ENCODE results near the gene CAB39L. TPM values are rescaled to one million over a fixed set of nuclear protein-coding genes. Genes with fewer than 3 reads are reported as not detected.

The CAB39L gene
- total and polyA plus RNA-seq, 2 of the 4 experiments (the other 2 are of a cell fraction) = 8.5 to 16.7 TPM

- no peak overlapping the region for H4K5ac ChIP-seq (ENCODE audit: low read depth, low read length)
- no peaks in the 10 kb centered on the region for H3K4me1 ChIP-seq (ENCODE audit: control insufficient read depth, insufficient read depth, low read length)
- H2BK5ac ChIP-seq (ENCODE audit: low read depth, low read length, poor library complexity, severe bottlenecking) = no peak overlapping the region
- H3K79me1 ChIP-seq (ENCODE audit: low read depth in 1 of 2, low read length in 2 of 2) = peaks cover 0 to 11% of the 10 kb centered on the region in 2 experiments; a peak in 2 of 4 replicates
- H3K9ac ChIP-seq (ENCODE audit: low read depth, low read length) = no peak overlapping the region
- peaks cover 25% of the 10 kb centered on the region for H3K36me3 ChIP-seq (ENCODE audit: control insufficient read depth, insufficient read depth, low read length)
- H3K4ac ChIP-seq (ENCODE audit: low read depth, low read length) = peak overlapping the region; percentile 17; the same call in 1 of the 2 replicates
- H3K56ac ChIP-seq (ENCODE audit: extremely low read depth, insufficient read depth, low read length) = no peak overlapping the region
- peak overlapping the region; percentile 4; the same call in 1 of the 2 replicates for H3K27ac ChIP-seq (ENCODE audit: insufficient read depth, low read length)
- H3K9me3 ChIP-seq (ENCODE audit: control insufficient read depth, insufficient read depth, low read length) = peaks cover 14% of the 10 kb centered on the region
- no CpG with 5 or more reads among the region's 4 CpGs for WGBS, 2 experiments (ENCODE audit: extremely low coverage in 2 of 2, insufficient read length in 1 of 2)
- ATAC-seq (ENCODE audit: low read depth) = peak; percentile 89
- H3K27me3 ChIP-seq (ENCODE audit: control insufficient read depth, insufficient read depth, low read length) = no peaks in the 10 kb centered on the region
- no peak overlapping the region for H3K23ac ChIP-seq (ENCODE audit: low read depth, low read length)
- peak overlapping the region in 1 of 2 experiments; percentile 17; a peak in 1 of 4 replicates for H4K8ac ChIP-seq (ENCODE audit: low read depth in 2 of 2, low read length in 2 of 2)
- no peak overlapping the region for H2AFZ ChIP-seq (replicated peaks; ENCODE audit: low read length, poor library complexity)
- no peak overlapping the region for H2AK9ac ChIP-seq (replicated peaks; ENCODE audit: low read depth, low read length, poor library complexity)
- H3K4me2 ChIP-seq (ENCODE audit: low read depth, low read length) = no peak overlapping the region
- H2BK120ac ChIP-seq (ENCODE audit: low read depth, low read length) = no peak overlapping the region
- TF ChIP-seq POLR2A (IDR thresholded peaks at IDR 0.05; ENCODE audit: low read depth, low read length) (no peak), MAFK (IDR thresholded peaks at IDR 0.05; ENCODE audit: low read depth, low read length) (no peak), CEBPB (IDR thresholded peaks at IDR 0.05; ENCODE audit: low read depth, low read length) (peak; percentile 56)
- H4K91ac ChIP-seq (ENCODE audit: insufficient read depth, low read depth, low read length) = no peak overlapping the region
- H2BK15ac ChIP-seq (ENCODE audit: low read depth, low read length) = no peak overlapping the region
- no peak overlapping the region for H3K14ac ChIP-seq (replicated peaks; ENCODE audit: low read depth, low read length)
- H2AK5ac ChIP-seq (ENCODE audit: low read depth, low read length) = no peak overlapping the region
- CTCF ChIA-PET = interaction anchor here (0.6 to 0.7 kb wide), 2 partner anchors 133 to 142 kb away, joined by 5 to 6 read pairs; no protein-coding TSS in a partner anchor
- POLR2A ChIA-PET (ENCODE audit: unreplicated experiment) = interaction anchor here (0.7 kb wide), 1 partner anchor 18 kb away, joined by 4 read pairs; no protein-coding TSS in a partner anchor
- intact Hi-C loops (cut with micrococcal nuclease) = no loop called here
- peaks cover 7% of the 10 kb centered on the region; the same call in 1 of the 2 replicates for H3K9me1 ChIP-seq (ENCODE audit: insufficient read depth, low read length)
- peak overlapping the region; percentile 5; the same call in 1 of the 2 replicates for H2BK20ac ChIP-seq (ENCODE audit: low read depth, low read length)
- peak; percentile 47 for DNase-seq
- BruUV-seq (replicated peaks) = no TSS peak
- in situ Hi-C loops (cut with MboI; ENCODE audit: low sequenced_read_pairs) = no loop called here
- H4K20me1 ChIP-seq (ENCODE audit: insufficient read depth, low read length) = no peaks in the 10 kb centered on the region
- no peak overlapping the region for H3K18ac ChIP-seq (ENCODE audit: low read depth, low read length)
- no peak overlapping the region for H3K4me3 ChIP-seq (ENCODE audit: insufficient read depth, low read depth, low read length)
- dilution Hi-C loops (cut with HindIII; ENCODE audit: low sequenced_read_pairs, unreplicated experiment) = no loop called here
Measured at GRCh38 chr13:49464621-49465325, 20.9 kb upstream of the CAB39L start.
